Bone marrow (tissue), 2 donors: ENCODE results near the gene CIAO3.

Experiments
- DNase-seq, 2 donors: peaks; one replicate each; lab custom pipeline; 2025; lab: John Stamatoyannopoulos, UW

CIAO3 gene

DNA sequence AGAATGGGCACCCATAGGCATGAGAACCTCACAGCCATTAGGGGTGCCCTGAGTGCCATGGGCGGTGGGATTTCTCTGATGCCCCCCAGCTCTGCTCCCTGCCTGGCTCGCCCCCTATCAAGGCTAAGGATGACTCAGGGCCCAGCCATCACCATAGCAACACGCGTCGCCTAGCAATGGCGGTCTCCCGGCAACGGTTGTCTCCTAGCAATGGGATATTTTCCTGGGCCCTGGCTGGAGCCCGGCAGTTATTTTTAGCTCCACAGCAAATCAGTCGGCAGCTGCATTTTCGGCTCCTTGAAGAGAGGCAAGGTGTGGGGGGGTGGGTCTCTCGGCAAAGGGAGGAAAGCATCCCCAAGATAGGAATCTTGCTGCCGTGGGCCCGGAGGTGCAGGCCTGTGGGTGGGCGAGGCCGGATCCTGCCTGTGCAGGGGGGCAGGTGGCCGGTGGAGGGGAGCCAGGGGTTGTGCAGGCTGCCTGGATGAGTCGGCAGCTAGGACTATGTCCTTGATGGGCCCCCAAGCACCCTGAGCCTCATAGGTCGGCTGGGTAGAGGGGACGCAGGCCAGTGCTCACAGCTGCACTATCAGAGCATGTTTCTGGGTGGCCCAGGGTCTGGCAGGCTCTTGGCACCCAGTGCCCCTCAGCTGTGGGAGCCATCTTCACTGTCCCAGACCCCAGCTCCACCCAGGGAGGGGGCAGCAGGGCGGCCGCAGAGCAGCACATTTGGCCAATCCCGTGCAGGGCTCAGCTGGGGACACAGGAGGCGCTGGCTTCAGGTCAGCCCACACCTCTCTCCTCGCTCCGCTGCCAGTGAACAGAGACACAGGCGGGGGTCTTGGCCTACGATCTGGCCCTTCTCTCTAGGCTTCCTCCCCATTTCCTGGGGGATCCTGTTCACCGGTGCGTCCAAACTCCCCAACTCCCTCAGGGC is 31.0 kb downstream of the CIAO3 start:
- DNase-seq, result no peak

DNA sequence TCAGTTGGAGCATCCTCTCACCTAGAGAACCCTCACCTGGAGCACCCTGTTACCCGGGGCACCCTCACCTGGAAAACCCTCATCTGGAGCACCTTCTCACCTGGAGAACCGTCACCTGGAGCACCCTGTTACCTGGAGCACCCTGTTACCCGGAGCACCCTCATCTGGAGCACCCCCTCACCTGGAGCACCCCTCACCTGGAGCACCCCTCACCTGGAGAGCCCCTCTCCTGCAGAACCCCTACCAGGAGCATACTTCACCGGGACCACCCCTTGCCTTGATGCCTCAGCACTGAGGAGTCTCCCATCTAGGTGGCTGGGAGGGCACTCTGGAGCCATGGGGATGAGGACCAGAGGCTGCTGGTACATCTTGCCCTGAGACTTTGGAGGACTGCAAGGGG is 31.8 kb downstream of the CIAO3 start:
- DNase-seq, result no peak

DNA sequence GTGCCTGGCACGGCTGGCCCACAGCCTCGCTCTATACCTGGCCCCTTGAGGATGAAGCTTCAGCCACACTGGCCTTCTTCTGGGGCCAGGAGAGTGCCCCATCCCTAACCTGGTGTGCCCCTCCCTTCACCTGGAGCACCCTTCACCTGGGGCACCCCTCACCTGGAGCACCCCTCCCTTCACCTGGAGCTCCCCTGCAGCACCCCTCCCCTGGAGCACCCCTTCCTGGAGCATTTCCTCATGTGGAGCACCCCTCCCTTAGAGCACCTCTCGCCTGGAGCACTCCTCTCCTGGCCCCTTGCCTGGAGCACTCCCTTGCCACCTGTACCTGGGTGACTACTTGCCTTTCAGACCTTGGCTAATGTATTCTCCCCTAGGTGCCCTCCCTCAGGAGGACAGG is 32.8 kb downstream of the CIAO3 start:
- DNase-seq, result no peak

DNA sequence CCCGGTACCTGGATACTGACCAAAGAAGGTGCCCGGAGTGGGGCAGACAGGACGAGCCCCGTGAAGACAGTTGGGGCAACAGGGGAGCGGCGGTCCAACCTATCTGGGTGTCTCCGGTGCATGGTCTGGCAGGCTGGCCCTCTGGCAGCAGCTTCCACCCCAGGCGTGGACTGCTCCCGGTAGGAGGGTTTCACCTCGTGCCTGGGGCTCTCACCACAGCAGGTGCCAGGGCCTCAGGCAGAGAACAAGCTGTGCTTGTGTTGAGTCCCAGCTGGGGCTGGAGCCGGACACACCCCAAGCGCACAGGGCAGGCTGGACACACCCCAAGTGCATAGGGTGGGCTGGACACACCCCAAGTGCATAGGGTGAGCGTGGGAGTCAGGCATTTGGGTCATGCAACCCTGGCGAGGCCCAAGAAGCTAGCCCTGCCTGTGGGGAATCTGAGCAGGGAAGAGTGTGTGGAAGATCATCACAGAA is 33.7 kb downstream of the CIAO3 start:
- DNase-seq, result no peak

DNA sequence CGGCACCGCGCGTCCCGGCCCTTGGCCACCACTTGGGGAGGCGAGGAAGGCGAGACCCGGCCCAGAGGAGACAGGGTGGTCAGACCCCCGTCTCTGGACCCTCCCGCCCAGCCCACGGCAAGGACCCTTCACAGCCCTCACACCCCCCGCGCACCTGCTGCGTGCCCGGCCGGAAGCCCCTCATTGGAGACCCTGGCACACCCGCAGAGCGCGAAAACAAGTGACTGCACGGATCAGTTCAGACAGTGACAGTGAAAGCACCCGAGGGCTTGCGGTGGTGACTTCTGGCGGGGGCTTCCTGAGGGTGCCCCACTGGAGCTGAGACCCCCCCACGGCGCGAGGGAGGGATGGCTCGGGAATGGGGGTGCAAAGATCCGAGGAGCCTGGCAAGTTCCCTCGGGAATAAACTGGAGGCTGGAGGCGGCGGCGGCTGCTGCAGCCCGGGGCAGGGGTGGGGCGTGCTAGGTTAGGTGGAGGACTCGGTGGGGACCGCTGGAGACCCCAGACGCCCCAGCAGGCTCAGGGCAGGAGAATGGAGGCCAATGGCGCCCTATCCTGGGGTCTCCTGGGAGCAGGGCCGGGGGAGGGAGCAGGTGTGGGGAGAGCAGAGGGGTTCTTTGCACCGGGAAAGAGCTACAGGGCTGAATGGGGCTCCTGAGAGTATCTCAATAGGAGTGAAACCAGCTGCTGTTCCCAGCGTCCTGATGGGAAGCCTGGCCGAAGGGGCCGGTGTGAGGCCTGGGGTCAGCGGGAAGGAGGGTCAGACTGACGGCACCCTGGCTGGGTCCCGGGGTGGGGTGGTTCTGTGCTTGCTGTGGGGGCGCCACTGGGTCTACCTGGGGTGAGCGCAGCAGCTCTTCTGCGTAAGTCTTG is 34.4 kb downstream of the CIAO3 start:
- no peak for DNase-seq

DNA sequence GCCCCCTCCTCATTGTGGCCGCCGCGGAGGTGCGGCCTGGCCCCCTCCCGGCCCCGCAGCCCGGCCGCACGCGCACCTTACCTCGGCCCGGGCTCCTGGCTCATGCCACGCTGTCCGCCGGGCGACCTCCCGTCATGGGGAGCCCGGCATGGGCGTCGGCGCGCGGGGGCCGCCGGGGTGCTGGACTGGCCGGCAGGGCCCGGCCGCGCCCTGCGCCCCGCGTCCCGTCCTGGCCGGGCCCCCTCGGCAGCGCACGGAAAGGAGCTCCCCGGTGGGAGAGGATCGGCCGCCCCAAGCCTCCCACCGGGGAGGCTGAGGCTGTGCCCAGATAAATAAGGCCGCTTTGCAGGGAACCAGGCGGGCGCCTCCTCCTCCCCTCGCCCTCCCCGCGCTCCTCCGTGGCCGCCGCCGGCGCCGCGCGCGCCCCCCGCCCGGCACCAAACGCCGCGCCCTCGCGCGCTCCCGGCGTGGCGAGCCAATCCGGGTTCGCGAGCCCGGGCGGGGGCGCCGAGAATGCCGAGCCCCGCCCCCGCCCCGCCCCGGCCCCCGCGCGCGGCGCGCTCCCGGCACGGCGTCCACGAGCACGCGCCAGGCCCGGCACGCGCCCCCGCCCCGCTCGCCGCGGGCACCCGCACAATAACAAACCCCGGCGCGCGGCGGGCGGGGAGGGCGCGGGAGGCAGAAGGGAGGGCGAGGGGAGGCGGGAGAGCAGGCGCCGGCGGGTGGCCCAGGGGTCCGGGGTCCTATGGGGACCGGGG is 35.2 kb downstream of the CIAO3 start, which contains the start of gene FBXL16:
Gene FBXL16 (minus strand): TSS at position 371 of the 758 bp plus-strand sequence. CDS start 8,396 bp downstream, outside the sequence.
- DNase-seq, result no peak

DNA sequence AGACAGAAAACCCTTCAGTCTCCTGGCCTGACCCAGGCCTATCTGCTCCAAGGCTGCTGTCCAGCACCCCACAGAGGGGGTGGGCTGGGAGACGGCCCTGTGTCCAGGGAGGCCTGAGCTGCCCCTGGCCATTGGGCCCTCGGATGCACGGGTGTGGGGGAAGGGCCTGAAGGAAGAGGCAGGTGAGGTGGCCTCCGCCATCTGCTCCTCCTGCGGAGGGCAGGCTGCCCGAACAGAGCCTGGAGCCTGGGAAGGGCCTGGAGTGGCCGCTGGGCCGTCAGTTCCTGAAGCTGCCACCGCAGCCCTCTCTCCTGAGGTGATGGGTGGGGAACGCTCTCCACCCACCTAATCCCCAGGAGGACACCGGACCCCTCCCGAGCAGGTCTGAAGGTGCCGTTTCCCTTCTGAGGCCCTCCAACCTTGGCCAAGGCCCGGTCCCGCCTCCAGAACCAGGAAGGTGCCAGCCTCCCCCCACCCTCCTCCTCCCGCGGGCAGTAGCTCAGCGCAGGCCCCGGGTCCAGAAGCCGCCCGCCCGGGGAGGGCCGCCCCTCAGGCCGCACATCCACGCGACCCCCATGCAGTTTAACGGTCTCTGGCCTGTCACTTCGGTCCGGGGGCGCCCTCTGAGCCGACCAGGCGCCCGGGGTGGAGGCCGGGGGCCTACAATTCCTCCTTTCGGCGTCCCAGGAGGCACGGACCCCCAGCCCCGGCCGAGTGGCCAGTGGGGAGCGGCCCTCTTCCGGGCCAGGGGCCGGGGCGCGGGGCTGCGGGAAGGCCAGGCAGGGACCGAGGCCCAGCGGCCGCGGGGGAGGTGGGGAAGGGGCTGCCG is 36.0 kb downstream of the CIAO3 start:
- DNase-seq, result no peak

DNA sequence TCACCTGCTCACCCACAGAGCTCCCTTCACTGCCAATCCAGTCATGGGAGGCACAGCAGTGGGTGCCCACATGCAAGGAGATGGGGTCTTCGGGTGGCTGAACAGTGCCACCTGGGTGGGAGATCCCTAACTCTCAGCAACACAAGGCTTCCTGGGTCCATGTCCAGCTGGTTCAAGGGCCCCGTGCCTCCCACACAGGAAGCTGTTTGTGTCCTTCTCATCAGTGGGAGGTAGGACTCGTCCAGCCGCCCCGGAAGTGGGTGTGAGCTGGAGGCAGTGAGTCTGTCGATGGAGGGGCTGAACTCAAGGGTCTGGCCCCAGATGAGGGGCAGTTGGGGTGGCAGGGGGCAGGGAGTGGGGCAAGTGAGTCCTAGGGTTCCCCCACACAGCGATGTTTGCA is 36.8 kb downstream of the CIAO3 start:
- DNase-seq, result no peak

DNA sequence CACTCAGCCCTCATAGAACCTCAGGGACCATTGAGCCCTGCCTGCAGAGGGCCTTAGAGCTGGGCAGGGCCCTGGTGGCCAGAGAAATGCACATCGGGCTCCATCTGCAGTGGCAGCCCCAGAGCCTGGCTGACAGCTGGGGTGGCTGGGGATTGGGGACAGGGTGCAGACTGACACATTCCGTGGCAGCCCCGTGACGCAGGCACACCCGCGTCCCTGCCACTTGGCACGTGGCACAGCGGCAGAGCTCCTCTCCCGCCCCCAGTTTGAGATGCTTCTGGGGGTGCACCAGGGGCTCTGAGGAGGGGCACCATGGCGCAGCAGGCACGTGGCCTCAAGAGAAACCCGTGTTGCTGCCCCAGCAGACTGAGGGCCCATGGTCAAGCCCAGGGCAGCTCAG is 37.4 kb downstream of the CIAO3 start:
- DNase-seq, result no peak

DNA sequence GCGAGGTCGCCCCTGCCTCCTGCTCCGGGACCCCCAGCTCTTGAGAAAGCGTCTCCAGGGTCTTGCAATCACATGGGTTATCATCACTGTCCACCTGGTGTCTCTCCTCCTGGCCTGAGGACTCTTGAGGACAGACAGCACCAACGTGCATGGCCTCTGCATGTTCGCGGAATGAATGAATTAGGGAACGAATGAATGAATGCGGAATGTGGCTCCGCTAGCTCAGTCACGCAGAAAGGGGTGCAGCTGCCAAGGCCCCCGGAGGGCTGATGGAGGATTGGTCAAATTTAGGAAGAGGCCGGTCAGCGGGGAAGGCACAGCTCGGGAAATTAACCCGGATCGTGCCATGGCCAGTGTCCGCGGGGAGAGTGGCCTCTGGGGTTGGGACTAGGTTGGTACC is 38.5 kb downstream of the CIAO3 start:
- no peak for DNase-seq

DNA sequence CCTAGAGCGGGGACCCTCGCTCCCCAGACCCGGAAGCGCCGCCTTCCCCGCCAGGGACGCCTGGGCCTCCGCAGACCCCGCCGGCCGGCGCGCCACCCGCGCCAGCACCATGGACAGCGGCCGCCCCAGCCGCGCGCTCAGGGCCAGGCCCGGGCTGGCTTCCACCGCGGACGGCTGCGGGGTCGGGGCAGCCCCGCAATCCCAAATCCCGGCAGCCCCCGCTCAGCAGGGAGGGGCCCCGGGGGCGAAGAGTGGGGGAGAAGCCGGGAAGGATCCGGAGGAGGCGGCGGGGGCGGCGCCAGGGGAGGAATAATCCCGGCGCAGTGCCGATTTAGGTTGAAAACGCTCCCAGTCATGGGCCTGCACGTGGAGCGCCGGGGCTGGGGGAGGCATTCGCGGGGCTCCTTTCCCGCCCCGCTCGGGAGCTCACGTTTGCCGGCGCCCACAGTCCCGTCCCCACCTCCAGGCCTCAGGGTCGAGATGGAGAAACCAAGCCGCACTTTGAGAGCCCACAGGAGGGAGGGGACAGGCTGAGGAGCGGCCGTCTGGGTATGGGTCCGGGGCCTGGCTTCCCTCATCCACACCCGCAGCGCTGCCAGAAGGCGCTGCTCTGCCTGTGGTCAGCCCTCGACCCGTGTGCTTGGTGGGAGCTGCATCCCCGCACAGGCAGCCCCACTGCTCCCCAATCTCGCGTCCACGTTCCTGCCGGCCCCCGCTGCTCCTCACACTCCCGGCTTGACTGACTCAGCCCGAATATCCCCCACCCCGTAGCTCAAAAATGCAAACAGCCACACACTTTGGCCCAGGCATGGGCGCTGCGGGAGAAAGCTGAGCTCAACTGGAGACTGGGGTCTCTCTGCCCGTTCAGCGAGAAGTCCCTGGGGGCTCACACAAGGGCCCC is 39.9 kb downstream of the CIAO3 start:
- DNase-seq, result no peak

DNA sequence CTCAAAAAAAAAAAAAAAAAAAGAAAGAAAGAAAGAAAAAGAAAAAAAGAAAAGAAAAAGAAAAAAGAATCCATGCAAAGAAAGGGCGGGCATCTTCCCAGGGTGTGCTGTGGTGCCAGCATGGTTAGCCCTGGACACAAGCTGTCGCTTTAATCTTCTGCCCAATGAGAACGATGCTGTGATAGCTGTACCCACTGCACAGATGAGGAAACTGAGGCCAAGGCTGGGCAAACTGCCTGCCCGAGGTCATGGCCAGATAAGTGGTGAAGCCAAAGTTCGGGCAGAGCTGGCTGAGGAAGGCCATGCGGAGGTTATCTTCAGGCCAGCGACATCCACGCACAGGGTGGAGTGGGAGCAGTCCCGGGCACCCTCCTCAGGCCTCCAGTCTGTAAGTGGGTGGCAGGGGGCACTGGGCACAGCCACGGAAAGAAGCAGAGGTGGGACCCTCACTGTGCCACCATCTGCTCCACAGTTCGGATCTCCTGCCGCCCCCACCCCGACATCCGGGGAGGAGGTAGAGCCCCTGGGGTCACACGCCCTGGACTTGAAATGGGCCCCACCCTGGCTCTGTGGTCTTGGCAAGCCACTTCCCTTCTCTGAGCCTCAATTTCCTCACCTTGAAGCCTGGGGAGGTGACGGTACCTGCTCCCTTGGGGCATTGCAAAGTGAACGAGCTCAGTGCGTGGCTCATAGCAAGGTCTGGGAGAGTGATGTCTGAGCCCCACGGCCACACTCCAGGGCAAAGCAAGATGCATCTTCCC is 41.7 kb downstream of the CIAO3 start:
- DNase-seq, result no peak

DNA sequence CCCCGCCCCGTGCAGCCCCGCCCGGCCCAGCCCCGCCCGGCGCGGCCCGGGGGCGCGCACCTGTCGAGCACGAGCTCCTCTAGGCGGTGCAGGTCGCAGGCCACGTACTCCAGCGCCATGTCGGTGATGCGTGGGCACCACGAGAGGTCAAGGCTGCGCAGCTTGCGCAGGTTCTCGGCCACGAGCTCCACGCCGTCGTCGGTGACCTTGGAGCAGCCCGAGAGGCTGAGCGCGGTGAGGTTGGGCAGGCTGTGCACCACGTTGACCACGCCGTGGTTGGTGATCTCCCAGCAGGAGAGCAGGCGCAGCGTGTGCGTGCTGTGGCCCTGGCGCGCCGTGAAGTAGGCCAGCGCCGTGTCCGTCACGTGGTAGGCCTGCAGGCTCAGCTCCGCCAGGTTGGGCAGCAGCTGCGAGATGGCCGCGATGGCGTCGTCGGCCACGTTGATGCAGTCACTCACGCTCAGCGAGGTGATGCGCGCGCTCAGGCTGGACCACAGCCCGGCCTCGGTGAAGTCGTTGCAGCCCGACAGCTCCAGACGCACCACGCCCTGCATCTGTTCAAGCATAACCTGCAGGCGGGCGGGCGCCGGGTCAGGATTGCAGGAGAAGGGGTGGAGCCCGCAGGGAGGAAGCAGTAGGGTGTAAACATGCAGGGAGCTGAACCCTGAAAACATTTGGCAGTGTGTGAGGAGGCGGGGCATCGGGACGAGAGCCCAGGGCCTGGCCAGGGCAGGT is 45.3 kb downstream of the CIAO3 start:
- no peak for DNase-seq

DNA sequence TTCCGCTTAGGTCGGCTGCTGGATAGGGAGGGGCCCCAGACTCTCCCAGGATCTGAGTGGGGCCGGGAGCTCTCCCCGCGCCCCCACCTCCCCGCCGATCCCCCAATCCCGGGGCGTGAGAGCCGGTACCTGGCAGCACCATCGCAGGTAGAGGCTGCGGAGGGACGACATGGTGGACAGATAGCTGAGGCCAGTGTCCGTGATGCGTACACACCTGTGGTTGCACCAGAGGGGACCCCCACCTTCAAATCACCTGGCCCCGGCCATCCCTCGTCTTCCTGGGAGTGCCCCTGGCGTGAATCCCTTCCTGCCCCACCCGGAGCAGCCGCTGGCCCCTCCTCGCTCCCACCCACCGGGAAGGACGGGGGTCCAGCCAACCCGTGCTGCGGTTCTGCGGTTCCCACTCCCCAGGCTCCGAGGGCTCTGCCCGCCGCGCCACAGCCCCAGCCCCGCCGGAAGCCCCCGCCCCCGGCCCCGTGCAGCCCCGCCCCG is 45.9 kb downstream of the CIAO3 start:
- DNase-seq, result no peak

DNA sequence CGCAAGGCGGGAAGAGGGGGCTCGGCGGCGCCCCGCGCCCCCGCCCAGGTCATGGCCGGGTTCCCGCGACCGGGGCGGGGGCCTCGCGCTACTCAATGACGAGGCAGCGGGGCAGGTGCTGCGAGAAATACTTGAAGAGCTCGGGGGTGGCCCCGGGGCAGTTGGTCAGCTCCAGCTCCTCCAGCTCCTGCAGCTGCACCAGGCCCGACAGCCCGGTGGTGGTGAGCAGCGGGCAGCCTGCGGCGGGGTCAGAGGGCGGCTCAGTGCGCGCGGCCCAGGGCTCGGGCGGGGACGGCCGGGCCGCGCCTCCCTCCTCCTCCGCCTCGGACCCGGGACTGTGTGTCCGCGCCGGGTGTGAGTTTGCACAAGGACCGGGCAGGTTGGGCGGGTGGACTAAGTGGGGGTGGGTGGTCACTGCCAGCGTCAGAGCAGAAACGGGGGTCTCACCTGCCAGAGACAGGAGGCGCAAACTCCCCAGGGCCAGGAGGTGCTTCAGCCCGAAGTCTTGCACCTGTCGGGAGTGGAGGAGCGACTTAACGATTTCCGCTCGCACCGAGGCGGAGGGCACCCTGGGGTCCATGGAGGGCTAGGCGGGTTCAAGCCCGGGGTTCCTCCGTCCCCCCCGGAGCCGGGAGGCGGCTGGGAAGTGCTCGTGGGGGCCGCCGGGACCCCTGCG is 46.5 kb downstream of the CIAO3 start:
- no peak for DNase-seq

DNA sequence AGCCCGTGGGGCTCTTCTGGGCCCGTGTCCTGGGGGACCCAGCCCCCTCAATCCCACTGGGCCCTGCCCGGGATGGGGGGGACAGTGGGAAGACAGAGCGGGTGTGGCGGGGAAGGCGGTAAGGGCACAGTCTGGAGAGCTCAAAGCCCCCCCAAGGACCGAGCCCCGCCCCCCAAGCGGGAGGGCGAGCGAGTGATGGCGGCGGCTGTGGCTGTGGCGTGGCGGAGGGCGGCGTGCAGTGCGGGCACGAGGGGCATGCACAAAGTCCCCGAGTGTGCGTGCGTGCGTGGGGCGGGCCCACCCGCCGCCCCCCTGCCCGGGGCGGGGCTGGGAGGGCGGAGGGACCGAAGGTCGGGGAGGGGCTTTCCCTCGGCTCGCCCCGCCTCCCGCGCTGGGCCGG is 47.0 kb downstream of the CIAO3 start:
- DNase-seq, result no peak

DNA sequence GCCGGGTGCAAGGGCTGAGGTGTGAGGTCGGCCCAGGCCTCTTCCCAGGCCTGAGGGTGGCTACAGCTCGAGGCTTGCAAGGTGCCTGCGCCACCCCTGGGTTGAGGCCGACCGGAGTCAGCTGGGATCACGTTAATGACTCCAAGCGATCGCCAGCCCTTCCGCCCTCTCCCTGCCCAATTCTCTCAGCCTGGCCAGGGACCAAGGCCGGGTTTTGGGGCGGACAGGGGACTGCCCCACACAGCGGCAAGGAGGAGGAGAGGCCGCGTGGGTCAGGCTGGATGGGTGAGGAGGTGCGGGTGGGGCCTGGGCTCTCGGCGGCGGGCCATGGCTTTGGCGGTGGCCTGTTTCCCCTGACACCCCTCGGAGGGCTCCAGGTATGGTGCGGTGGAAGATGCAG is 47.4 kb downstream of the CIAO3 start:
- DNase-seq, result no peak
